HG03439 (cell line): ENCODE measurements around the gene NAIF1.
"Not testable (repeated sequence)": the region's sequence is repeated elsewhere in the genome, so short reads cannot be mapped to it uniquely, and the experiment has no call there.

ENCODE experiments used
- ATAC-seq: cut with Tn5 transposase; IDR thresholded peaks from one replicate; pipeline ENCODE4 v1.9.1; 2021; ENCODE audit warnings: mild to moderate bottlenecking, moderate library complexity; ENCODE audit not compliant: unreplicated experiment

NAIF1 gene

DNA sequence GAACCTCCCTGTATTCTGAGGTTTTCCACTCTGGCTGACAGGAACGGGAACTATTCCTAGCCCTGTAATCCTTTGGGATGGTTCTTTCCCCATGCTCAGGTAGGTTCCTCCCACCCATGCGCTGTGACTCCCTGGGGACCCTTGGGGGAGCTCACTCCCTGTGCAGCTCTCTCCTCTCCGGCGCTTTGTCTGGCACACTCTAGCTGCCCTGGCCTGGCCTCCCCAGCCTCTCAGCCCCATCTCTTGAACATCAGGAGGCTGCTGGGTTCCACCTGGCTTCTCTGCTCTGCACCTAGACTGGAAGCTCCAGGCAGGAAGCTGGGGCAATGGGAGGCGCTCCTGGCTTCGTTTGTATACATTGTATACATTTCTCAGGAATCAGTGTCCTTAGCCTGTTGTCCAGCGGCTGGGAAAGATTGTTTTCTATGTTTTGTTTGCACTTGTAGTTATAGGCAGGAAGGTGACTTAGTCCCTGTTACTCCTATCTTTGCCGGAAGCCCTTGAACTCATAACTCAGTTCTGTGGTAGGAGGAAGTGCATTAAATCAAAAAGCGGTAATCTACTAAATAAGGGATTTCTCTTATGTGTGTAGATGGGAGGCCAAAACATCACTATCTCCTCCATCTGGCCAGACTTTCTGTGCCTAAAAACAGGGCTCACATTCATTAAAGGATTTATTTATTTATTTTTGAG is 21.3 kb upstream of the NAIF1 start:
- no peak for ATAC-seq

DNA sequence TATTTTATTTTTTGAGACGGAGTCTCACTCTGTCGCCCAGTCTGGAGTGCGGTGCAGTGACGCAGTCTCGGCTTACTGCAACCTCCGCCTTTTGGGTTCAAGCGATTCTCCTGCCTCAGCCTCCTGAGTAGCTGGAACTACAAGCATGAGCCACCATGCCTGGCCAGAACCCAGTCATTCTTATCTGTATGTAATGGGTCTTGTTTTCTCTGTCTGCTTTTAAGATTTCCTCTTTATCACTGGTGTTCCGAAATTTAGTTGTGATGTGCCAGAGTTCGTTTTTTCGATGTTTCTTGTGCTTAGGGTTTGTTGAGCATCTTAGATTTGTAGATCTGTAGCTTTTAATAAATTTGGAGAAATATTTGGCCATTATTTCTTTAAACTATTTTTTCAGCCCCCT is 20.1 kb upstream of the NAIF1 start:
- no peak for ATAC-seq

DNA sequence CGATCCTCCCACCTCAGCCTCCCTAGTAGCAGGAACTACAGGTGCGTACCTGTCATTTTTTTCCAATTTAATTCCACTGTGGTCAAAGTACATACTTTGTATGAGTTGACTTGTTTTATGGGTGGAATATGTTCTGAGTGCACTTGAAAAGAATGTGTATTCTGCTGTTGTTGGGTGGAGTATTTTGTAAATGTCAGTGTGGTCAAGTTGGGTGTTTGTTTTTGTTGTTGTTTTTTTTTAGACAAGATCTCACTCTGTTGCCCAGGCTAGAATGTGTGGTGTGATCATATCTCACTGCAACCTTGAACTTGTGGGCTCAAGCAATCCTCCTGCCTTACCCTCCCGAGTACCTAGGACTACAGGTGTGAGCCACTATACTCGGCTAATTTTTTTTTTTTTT is 18.8 kb upstream of the NAIF1 start:
- ATAC-seq: no peak

DNA sequence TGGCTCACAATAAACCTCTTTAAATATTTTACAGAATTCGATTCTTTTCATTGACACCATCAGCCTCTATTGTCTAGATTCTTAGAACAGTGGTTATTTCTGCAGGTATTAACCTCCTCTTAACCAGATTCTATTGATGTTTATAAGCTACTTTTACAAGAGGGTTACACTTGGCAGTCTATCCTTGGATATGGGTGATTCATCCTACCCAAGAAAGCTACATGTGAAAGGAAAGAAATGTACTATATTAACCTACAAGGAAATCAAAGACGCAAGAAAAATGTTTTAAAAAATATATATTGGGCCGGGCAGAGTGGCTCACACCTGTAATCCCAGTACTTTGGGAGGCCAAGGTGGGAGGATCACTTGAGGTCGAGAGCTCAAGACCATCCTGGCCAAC is 17.6 kb upstream of the NAIF1 start:
- no peak for ATAC-seq

DNA sequence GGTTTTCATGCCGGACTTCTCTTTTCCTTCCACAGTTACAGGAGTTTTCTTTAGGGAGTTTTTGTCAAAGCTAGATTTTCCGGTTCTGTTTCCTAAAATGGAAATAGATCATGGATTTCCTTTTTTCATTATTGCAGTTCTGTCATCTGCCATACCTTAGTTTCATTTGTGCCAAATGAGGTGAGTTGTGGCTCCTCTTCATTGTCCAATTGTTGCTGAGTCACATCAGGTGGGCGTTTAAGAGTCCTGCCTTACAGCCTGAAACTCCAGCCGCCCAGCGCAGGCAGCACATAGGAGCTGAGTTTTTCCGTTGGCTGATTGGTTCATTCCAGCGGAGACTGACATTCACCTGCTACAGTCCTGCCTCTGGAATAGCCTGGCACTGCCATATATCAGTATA is 15.0 kb upstream of the NAIF1 start:
- no peak for ATAC-seq

DNA sequence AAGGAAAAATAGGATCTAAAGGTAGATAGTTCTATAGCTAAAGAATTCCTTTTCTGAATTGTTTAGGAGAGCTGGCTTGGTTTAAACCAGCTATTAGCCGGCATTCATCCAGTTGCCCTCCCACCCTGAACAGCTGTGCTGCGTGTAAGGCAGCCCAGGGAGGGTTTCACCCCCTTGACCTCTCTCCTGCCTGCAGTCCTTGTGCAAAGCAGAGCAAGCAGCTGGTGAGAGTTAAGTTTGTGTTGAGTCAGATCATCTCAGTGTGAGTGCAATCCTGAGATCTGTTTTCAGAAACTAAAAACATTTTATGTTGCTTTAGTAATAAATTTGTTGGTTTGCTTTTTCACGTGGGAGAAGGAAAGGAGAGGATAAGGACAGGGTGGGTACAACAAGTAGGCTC is 13.9 kb upstream of the NAIF1 start:
- no peak for ATAC-seq

DNA sequence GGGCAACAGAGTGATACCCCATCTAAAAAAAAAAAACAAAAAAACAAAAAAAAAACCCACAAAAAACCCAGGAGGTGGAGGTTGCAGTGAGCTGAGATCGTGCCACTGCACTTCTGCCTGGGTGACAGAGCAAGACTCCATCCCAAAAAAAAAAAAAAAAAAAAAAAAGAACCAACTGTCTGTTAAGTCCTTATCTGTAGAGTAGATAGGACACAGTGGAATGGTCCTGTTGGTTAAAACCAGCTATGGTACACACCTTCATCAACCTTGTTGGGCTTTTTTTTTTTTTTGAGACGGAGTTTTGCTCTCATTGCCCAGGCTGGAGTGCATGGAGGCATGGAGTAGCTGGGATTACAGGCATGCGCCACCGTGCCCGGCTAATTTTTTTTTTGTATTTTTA is 13.1 kb upstream of the NAIF1 start:
- no peak for ATAC-seq

DNA sequence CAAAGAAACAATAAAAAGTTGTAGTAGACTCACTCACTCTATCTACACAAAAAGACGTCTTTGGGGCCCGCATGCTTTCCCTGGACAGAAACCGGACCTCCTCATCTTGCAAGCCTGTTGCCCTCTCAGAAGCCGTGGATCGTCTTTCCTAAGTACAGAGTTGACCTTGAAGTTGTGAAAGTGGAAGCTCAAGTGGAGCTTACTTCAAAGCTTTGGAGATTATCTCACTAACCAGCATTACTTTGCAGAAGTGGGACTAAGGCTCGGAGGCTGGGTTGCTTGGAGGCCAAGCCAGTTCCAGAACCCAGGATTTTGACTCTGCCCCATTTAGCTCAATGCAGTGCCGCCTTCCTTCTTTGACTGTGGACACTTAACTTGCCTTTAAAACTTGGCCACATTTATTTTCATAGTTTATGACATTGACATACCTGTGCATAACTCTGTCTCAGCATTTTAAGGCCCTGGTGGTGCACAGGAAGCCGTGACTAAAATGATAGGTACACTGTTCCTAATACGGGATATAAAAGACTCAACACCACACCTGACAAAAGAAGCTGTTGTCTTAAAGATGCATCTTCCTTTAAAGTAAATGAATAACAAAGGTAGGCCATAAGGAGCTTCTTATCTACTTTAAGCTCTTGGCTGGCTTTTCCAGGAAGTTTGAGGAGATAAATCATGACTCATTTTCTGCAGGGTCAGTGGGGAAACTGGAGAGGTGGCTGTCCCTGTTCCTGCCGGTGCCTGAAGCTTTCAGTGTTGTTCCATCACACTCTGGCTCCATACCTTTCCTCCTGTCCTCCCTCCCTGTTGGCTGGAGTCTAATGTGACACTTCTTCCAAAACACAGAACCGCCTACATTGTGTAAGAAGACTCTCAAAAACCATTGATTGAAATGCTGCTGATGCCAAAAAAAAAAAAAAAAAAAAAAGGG is 11.6 kb upstream of the NAIF1 start:
- no peak for ATAC-seq

DNA sequence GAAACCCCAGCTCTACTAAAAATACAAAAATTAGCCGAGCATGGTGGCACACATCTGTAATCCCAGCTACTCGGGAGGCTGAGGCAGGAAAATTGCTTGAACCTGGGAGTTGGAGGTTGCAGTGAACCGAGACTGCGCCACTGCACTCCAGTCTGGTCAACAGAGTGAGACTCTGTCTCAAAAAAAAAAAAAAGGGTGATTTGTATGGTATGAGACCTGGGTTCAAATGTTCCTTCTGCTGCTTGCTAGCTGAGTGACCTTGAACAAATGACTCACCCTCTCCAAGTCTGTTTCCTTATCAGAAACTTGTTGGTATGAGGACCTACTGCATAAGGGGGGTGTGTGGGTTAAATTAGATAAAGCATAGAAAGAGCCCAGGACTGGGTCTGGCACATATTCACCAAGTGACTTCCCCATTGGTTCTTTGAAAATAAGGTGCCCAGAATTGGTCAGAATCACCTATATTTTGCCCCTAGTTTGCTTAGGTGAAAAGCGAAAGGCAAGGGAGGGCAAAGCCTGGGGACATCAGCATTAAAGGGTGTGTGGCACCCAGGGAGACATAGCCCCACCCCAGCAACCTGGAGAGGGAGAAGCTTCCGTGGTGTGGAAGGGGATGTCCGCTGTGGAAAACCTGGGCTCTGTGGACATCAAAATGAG is 10.9 kb upstream of the NAIF1 start:
- ATAC-seq: no peak

DNA sequence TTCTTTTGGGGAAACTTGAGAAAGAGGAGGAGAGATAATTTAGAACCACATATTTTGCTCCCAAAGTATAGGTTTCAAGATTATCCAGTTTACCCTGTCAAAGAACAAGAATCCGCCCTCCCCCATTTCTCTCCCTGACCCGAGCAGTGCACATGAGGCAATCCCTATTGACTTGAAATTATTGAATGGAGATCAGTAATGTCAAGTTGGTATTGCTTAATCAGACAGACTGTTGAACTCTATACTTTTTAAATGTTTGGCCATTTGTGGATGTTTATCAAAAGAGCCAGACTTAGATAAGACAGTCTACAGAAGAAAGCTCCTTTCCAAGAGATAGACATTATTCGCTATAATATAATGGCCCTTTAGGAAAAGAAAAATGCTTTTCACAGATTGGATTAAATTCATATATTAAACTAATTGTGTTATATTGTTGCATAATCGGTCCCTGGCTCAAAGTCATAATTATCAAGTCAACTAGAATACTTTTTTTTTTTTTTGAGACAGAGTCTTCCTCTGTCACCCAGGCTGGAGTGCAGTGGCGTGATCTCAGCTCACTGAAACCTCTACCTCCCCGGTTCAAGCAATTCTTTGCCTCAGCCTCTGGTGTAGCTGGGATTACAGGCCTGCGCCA is 6.2 kb upstream of the NAIF1 start:
- no peak for ATAC-seq

DNA sequence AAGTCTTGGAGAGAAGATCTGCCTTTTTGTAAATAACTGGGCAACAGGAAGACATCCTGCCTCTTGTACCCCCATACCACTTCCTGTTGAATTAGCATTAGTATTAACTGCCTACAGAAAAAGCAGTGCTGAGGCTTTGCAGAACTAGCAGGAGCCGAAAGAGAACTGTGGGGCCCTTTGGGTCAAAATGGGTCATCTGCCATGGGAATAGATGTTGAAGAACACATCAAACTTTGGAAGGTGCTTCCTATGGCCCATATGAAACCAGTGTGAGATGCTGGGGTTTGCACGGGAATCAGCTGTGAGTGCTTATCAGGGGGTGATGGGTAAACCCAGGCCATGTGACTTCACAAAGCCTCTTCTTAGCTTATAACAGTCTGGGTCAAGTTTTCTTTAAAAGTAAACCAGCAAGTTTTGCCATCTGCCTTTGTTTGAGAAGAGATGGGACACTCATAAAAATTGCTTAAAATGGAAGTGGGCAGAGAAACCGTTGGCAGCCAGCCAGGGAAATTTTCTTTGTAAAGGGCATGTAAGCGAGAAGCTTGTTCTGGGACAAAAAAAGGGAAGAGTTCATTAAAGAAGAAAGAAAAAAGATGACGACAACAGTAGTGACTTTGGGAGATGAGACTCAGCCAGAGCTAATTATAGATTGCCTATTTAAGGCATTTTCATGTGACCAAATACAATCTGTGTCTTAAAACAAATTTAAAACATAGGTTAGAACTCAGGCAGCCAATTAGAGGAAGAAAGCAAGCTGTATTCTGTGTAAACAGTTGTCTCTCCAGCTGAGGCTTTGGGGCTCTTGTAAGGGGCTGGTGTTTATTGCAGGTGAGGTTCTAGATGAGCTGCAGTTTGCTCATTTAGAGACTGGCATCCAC is 5.3 kb upstream of the NAIF1 start:
- no peak for ATAC-seq

DNA sequence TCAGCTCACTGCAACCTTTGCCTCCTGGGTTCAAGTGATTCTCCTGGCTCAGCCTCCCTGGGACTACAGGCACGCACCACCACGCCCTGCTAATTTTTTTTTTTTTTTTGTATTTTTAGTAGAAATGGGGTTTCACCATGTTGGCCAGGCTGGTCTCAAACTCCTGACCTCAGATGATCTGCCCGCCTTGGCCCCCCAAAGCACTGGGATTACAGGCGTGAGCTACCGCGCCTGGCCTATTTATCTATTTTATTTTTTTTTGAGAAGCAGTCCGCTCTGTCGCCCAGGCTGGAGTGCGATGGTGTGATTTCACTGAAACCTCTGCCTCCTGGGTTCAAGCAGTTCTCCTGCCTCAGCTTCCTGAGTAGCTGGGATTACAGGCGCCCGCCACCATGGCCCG is 4.4 kb upstream of the NAIF1 start:
- ATAC-seq: not testable (repeated sequence)

DNA sequence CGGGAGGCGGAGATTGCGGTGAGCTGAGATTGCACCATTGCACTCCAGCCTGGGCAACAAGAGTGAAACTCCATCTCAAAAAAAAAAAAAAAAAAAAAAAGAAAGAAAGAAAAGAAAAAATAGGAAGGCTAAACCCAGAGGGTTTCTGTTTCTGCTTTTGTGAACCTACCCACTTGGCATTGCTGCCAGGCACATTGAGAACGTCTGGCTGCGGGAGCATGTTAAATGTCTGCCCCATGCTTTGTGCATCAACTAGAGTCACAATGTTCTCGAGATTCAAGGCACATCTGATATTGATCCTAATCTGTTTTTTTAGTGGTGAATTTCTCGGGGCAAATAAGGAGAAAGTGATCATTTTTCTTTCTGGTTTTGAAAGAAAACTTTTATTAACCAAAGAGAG is 3.8 kb upstream of the NAIF1 start:
- ATAC-seq: no peak

DNA sequence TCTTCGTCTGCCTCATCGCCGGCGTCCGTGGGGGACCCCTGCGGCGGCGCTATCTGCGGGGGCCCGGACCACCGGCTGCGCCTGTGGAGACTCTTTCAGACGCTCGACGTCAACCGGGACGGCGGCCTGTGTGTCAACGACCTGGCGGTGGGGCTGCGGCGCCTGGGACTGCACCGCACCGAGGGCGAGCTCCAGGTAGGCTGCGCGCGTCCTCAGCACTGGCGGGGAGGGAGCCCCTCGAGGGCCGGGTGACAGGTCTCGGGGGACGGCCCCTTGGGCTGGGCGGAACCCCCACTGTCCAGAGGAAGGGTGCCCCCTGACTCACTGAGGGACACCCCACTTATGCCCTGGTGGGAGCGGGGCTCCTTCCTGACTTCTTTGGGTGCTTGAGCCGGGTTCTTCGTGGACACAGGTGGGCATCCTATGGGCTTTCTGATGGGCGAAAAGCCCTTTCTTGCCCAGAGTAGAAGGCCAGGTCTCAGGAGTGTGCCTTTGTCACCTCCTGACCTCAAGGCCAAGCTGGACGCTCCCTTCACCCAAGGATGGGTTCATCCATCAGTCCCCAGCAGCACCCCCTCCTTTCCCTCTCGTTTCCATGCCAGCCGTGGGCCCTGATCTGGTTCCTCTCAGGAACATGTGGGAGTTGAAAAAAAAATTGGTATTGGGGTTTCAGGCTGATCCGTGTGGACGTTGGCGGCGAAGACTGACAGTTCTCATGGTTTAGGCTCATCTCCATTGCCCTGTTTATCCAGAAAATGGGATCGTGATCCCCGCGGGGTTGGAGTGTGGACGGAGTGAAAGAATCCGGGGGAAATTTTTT is 1.5 kb upstream of the NAIF1 start:
- peak; percentile 5 for ATAC-seq

DNA sequence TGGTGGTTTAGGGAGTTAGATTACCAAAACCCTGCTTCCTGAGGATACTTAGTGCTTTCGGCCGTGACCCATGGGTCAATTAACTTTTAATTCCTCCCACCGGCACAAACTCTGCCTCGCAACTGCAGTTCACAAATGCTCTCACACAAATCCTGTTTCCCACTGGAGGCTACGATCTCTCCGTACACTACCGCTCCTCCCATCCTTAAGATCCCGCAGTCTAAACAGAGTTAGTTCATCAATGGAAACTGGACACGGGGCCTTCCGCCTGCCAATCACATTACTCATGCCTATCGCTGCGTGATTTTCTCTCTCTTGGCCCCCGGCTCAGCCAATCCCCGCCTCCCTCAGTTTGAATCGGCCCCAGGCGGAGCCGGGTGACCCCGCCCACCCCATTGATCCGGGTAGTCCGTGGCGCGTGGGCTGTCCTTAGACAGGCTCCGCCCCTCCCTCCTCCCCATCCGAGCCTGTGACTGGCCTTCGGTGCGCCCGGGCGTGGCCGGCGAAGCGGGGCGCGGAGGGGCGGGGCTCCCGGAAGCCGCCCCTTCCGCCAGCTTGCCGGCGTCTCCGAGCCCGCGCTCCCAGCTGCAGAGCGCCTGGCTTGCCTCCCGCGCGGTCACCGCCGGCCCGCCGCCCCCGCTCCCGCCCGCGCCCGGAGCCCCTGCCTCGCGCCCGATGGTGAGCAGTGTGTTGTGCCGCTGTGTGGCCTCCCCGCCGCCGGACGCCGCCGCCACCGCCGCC is 695 bp upstream of the NAIF1 start, which contains the start of gene SLC25A25:
SLC25A25 (plus strand) TSS at position 588 of the 741 bp plus-strand sequence; CDS start at position 676, 88 bp downstream.
- peak; percentile 64 for ATAC-seq

DNA sequence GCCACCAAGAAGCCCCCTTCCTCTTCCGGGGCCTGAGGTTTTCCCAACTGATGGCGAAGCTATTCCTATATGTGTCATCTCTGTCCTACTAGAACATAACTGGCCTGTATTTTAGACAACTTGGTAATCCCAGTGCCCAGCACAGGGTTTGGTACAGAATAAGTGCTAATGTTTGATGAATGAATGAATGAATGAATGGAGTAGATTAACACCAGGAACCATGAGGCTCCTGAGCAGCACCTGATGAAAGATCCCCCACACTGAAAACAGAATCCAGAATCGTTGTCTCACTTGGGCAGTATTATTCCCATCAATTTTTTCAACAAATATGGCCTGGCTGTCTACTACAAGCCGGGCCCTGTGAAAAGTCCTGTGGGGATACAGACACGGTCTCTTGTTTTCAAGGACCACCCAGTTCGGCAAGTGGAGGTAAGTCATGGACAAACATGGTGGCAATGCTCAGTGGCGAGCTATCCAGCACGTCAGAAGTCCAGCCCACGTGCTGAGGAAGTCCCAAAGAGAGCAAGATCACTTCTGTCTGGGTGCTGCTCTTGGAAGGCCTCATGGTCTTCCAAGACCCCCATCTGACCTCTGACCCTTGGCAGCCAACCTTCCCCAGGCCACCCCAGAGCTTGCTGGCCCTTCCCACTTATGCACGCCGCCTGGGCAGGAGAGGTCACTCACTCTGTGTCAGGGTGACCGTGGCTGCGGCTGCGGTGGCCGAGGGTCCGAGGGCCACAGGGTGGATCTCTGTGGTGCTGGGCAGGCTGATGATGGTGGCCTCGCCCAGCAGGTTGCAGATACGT is 1.0 kb downstream of the NAIF1 start:
- no peak for ATAC-seq

DNA sequence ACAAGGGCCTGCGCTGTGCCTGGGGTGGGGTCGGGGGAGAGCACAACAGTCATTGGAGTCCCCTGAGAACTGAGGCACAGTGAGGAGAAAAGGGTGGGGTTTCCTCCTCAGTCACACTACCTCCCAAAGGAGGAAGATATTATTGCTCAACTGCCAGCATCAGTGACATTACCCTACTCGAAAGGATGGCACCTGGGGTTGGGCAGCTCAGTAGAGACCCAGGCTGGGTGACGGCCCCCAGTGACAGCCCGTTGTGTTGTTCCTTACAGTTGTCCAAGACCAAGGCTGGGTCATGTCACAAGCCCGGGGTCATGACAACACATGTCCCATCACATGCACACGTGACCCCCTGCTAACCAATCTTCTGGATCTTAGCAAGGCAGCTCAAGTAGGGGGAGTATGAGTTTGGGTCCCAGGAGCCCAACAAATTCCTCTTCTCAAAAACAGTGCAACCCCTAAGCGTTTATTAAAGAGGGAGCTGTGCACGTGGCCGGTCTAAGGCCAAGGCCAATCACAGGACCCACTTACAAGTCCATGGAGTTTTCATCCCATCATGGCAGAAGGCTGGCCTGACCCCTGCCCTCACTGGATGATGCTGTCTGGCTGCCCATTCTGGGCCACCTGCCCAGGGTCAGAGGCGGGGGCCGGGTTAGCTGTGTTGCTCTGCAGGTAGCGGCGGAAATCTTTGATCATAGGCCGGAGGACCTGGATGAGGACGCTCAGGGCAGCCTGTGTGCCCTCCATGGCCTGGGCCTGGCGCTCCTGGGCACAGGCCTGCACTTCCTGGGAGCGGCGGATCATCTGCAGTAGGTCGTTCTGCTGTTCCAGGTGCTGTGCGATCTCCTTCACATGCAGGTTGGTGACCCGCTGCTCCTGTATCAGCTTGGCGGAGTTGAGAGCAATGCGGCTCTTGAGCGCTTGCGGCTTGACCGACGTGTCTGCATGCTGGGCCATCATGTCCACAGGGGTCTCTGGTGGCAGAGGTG is 4.0 kb downstream of the NAIF1 start:
- no peak for ATAC-seq
